ENCODE data around the gene BORCS6. TPM values are rescaled to one million over a fixed set of nuclear protein-coding genes. Genes with fewer than 3 reads are reported as not detected.

Gene BORCS6
- total and polyA plus RNA-seq, 2 donors (not counting 1 experiment from before 2014, with no cell fraction given): 9.7 to 20.2 TPM

- intact Hi-C loops (cut with micrococcal nuclease): no loop called here
- CTCF ChIA-PET: interaction anchor here (0.6 to 7.2 kb wide), 10 partner anchors 10 to 80 kb away, joined by 3 to 86 read pairs (median 6); partner anchors contain the start of genes ALOXE3 and VAMP2
- 96% methylated on average over 12 of the region's 18 CpGs for WGBS (ENCODE audit: insufficient coverage)
- H3K79me2 ChIP-seq (ENCODE audit: control insufficient read depth, insufficient read depth, low read length): no peaks in the 10 kb centered on the region
- peaks cover 7% of the 10 kb centered on the region for H4K20me1 ChIP-seq (ENCODE audit: control insufficient read depth, insufficient read depth, low read length, poor library complexity, severe bottlenecking)
- no peaks in the 10 kb centered on the region for H3K27me3 ChIP-seq (replicated peaks in 1 of 4; ENCODE audit: control extremely low read depth in 1 of 4, control insufficient read depth in 3 of 4, insufficient read depth in 4 of 4, low read length in 3 of 4)
- no peak for ATAC-seq (ENCODE audit: low read depth)
- Mint-ChIP-seq H3K27me3 (no peaks in the 10 kb centered on the region), H3K27ac (peak overlapping the region; percentile 10), H3K4me1 (peaks cover 2% of the 10 kb centered on the region), H3K9me3 (ENCODE audit: insufficient read depth) (no peaks in the 10 kb centered on the region), H3K4me3 (no peak overlapping the region)
- POLR2A ChIA-PET: interaction anchor here (0.6 to 2.8 kb wide), 10 partner anchors 11 to 81 kb away, joined by 3 to 36 read pairs (median 10); partner anchors contain the start of genes BORCS6, HES7 and PER1
- DNase-seq: peak; percentile 58
- no peak overlapping the region for H2AFZ ChIP-seq (ENCODE audit: insufficient read depth, low read depth, low read length, poor library complexity, severe bottlenecking)
- no peak overlapping the region for H3K27ac ChIP-seq (ENCODE audit: low read length in 2 of 2)
- H3K9me3 ChIP-seq (ENCODE audit: control extremely low read depth in 1 of 3, control insufficient read depth in 2 of 3, insufficient read depth in 1 of 3, low read length in 2 of 3): no peaks in the 10 kb centered on the region
- H3K4me1 ChIP-seq (ENCODE audit: control insufficient read depth in 2 of 2, insufficient read depth in 2 of 2, low read length in 2 of 2): peaks cover 10 to 20% of the 10 kb centered on the region in 2 donors
- TF ChIP-seq CTCF (IDR thresholded peaks at IDR 0.05): no peak
- H3K4me2 ChIP-seq (replicated peaks; ENCODE audit: low read depth, low read length, poor library complexity, severe bottlenecking): peak overlapping the region; percentile 70
- H3K4me3 ChIP-seq (ENCODE audit: control extremely low read depth in 1 of 5, extremely low read depth in 1 of 5, insufficient read depth in 1 of 5, low read depth in 2 of 5, low read length in 4 of 5): no peak overlapping the region
- H3K9ac ChIP-seq (ENCODE audit: low read length): no peak overlapping the region
- peaks cover 0 to 38% of the 10 kb centered on the region in 2 experiments for H3K36me3 ChIP-seq (replicated peaks in 1 of 2; ENCODE audit: control extremely low read depth in 1 of 2, control insufficient read depth in 1 of 2, extremely low read depth in 1 of 2, insufficient read depth in 2 of 2, low read length in 1 of 2)
Observed at GRCh38 chr17:8140065-8141029, 49.6 kb downstream of the BORCS6 start.
